ENCODE measurements around the gene OPCML. TPM values are rescaled to one million over a fixed set of nuclear protein-coding genes. Genes with fewer than 3 reads are reported as not detected.

OPCML gene
- total RNA-seq, 1 donor from 2014 or later = 0.12 TPM

DNA sequence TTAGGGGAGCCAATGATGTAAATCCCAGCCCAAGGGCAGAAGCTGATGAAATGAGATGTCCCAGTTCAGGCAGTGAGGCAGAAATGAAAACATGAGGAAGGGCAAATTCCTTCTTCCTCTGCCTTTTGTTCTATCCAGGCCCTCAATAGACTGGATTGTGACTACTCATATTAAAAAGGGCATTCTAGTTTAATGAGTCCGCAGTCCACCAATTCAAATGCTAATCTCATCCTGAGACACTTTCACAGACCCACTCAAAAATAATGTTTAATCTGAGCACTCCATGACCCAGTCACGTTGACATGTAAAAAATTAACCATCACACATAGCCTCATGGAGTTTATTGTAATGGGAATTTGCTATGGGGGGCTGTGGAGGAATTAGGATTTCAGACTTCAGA, 717.9 kb downstream of the OPCML start:
- no peak for ATAC-seq
- TF ChIP-seq, protein P1, sequence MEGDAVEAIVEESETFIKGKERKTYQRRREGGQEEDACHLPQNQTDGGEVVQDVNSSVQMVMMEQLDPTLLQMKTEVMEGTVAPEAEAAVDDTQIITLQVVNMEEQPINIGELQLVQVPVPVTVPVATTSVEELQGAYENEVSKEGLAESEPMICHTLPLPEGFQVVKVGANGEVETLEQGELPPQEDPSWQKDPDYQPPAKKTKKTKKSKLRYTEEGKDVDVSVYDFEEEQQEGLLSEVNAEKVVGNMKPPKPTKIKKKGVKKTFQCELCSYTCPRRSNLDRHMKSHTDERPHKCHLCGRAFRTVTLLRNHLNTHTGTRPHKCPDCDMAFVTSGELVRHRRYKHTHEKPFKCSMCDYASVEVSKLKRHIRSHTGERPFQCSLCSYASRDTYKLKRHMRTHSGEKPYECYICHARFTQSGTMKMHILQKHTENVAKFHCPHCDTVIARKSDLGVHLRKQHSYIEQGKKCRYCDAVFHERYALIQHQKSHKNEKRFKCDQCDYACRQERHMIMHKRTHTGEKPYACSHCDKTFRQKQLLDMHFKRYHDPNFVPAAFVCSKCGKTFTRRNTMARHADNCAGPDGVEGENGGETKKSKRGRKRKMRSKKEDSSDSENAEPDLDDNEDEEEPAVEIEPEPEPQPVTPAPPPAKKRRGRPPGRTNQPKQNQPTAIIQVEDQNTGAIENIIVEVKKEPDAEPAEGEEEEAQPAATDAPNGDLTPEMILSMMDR (IDR thresholded peaks at IDR 0.05) = no peak
- intact Hi-C loops (cut with DNase I) = no loop called here
- H3K27me3 ChIP-seq (ENCODE audit: low read depth) = peaks cover 5% of the 10 kb centered on the region
- H3K4me1 ChIP-seq = no peaks in the 10 kb centered on the region
- DNase-seq = no peak
- no peak overlapping the region for H3K27ac ChIP-seq
- no peak overlapping the region for H3K4me3 ChIP-seq
- H3K9me3 ChIP-seq = no peaks in the 10 kb centered on the region
- H3K36me3 ChIP-seq = no peaks in the 10 kb centered on the region

DNA sequence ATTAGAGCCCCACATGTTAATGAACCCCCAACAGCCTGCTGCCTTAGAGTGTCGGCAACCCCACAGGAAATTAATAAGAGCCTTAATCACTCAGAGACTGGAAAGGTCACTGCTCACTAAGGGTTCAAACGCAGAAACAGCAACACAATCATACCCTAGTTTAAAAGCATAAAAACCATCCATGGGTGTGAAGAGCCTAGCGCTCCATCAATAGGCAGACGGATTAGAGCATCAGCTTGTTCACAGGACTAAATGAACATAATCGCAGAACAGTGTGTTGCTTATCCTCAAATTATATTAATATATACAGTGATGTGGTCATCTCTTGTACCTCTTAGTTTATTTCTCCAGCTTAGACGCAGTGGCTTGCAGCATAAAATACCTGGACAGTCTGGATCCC, 720.7 kb downstream of the OPCML start:
- Histone ChIP-seq H3K4me1 (no peaks in the 10 kb centered on the region), H3K9me3 (no peaks in the 10 kb centered on the region), H3K36me3 (no peaks in the 10 kb centered on the region), H3K27ac (no peak overlapping the region), H3K4me3 (no peak overlapping the region), H3K27me3 (ENCODE audit: low read depth) (no peaks in the 10 kb centered on the region)
- TF ChIP-seq, protein P1 (IDR thresholded peaks at IDR 0.05) = no peak
- DNase-seq (no peak), ATAC-seq (no peak)
- intact Hi-C loops (cut with DNase I) = no loop called here

DNA sequence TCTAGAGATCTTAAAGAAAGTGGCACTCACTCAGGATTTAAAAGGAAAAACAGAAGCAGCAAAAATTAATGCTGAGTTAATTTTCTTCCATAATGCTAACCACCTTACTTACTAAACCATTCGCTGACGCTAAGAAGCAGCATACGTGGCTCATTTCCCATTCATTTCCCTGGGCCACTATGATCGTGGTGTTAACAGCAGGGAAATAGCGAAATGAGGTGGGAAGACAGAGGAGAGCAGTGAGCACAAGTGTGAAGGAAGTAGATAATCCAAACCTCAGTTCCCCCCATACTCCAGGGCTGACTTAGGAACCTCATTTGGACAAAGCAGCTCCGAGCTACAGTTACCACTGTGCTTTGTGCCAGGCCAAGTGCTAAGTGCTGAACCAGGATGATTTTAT, 723.2 kb downstream of the OPCML start:
- ATAC-seq = no peak
- Histone ChIP-seq H3K27ac (no peak overlapping the region), H3K4me3 (no peak overlapping the region), H3K9me3 (no peaks in the 10 kb centered on the region), H3K36me3 (no peaks in the 10 kb centered on the region), H3K27me3 (ENCODE audit: low read depth) (no peaks in the 10 kb centered on the region), H3K4me1 (no peaks in the 10 kb centered on the region)
- intact Hi-C loops (cut with DNase I) = no loop called here
- TF ChIP-seq, protein P1 (IDR thresholded peaks at IDR 0.05) = no peak
- DNase-seq = no peak

DNA sequence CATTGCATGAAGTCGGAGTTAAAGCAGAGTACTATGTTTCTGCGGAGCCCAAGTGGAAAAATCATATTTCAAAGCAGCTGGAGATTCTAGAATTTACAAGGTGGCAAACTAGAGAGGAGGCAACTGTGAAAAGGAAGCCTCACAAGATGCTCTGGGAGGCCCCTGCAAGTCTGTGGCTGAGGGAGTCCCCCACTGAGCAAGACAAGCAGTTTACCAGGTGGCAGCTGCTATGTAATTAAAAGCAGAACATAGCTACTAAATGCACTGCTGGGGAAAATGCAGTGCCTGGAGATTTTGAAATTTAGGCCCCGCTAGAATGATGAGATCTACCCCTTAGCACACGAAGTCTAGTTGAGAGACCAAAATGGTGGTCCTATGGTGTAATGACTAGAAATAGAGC, 728.0 kb downstream of the OPCML start:
- Histone ChIP-seq H3K4me3 (no peak overlapping the region), H3K36me3 (no peaks in the 10 kb centered on the region), H3K27ac (no peak overlapping the region), H3K27me3 (ENCODE audit: low read depth) (no peaks in the 10 kb centered on the region), H3K9me3 (no peaks in the 10 kb centered on the region), H3K4me1 (no peaks in the 10 kb centered on the region)
- intact Hi-C loops (cut with DNase I) = no loop called here
- TF ChIP-seq, protein P1 (IDR thresholded peaks at IDR 0.05) = no peak
- DNase-seq (no peak), ATAC-seq (no peak)

DNA sequence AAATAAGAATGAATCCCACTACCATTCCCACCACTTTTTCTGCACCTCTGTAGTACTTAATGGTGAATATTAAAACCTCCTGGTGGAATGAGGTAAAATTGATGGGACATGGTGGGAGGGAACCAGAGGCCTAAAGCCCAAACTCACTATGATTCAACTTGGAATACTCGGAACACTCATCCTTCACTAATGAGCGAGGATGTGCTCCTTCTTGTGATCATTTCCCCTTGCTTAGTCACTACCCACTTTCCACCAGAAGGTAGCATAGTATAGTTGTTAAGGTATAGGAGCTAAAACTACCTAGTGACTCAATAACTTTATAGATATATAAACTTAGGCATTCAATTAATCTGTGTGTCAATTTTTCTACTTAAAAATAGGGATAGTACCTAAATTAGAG, 728.9 kb downstream of the OPCML start:
- ATAC-seq (no peak), DNase-seq (no peak)
- H3K27ac ChIP-seq = no peak overlapping the region
- H3K4me1 ChIP-seq = no peaks in the 10 kb centered on the region
- no peaks in the 10 kb centered on the region for H3K36me3 ChIP-seq
- intact Hi-C loops (cut with DNase I) = no loop called here
- TF ChIP-seq, protein P1 (IDR thresholded peaks at IDR 0.05) = no peak
- no peaks in the 10 kb centered on the region for H3K27me3 ChIP-seq (ENCODE audit: low read depth)
- no peak overlapping the region for H3K4me3 ChIP-seq
- no peaks in the 10 kb centered on the region for H3K9me3 ChIP-seq

DNA sequence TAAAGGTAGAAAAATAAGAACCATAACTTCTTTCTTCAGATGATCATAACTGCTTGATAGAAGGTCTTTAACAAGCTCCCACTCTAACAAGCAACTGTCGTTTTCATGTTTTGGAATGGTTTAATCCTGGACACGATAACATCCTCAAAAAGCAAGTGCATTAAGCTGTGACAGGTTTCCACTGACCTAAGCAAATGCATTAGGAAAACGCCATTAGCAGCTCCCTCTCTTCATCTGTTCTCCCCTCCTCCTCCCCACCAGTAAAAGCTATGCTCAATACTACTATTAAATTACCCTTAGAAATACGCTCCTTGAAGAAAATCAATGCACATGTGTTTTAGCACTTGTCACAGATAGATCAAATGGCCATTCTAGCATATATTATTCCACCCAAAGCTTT, 729.4 kb downstream of the OPCML start:
- no peak overlapping the region for H3K27ac ChIP-seq
- intact Hi-C loops (cut with DNase I) = no loop called here
- H3K4me3 ChIP-seq = no peak overlapping the region
- H3K27me3 ChIP-seq (ENCODE audit: low read depth) = no peaks in the 10 kb centered on the region
- no peak for ATAC-seq
- TF ChIP-seq, protein P1 (IDR thresholded peaks at IDR 0.05) = no peak
- no peaks in the 10 kb centered on the region for H3K9me3 ChIP-seq
- H3K36me3 ChIP-seq = no peaks in the 10 kb centered on the region
- no peaks in the 10 kb centered on the region for H3K4me1 ChIP-seq
- DNase-seq = no peak

Measured in lower lobe of right lung (tissue), 2 donors.